Measurements from ENCODE around the gene GJD3.
A peak's percentile ranks its signal among the peaks of the same experiment; 100 is the strongest.

GJD3 gene

GRCh38 chr17:40314584-40314956, 50.0 kb downstream of the GJD3 start:
- peak; percentile 80 to 86 for DNase-seq (ENCODE audit: extremely low read depth in 1 of 2, low read depth in 1 of 2)

- no peak for DNase-seq (ENCODE audit: extremely low read depth in 1 of 2, low read depth in 1 of 2)
These were observed 50.6 kb downstream of the GJD3 start for GRCh38 chr17:40313668-40314583.

Data from activated CD8-positive, alpha-beta memory T cell treated with anti-CD3 and anti-CD28 coated beads for 1 hour (primary cell).